GM04503 (cell line): ENCODE measurements around the gene RAB40B.

Experiments used
- DNase-seq: peaks from one replicate; pipeline ENCODE4 v3.0.0-alpha.2; 2012; ENCODE audit warnings: low read depth

Gene RAB40B

GRCh38 chr17:82615084-82616020 is 83.1 kb downstream of the RAB40B start:
- no peak for DNase-seq

- no peak for DNase-seq
These were observed 84.3 kb downstream of the RAB40B start for GRCh38 chr17:82614095-82614631.

- DNase-seq, result no peak
These were observed 85.0 kb downstream of the RAB40B start for GRCh38 chr17:82613283-82614094.

- DNase-seq, result no peak
These were observed 87.1 kb downstream of the RAB40B start for GRCh38 chr17:82611140-82612058.

- DNase-seq, result no peak
These were observed 88.8 kb downstream of the RAB40B start for GRCh38 chr17:82609655-82610054.

GRCh38 chr17:82608816-82609215 is 89.7 kb downstream of the RAB40B start:
- DNase-seq, result no peak

- DNase-seq, result no peak
These were observed 92.4 kb downstream of the RAB40B start for GRCh38 chr17:82605939-82606600.
